ENCODE results near the gene GALNTL6. TPM values are rescaled to one million over a fixed set of nuclear protein-coding genes. Genes with fewer than 3 reads are reported as not detected.

GALNTL6 gene
- total and polyA plus RNA-seq, 2 donors (not counting 1 experiment from before 2014, with no cell fraction given): 0.99 to 1.1 TPM

DNA sequence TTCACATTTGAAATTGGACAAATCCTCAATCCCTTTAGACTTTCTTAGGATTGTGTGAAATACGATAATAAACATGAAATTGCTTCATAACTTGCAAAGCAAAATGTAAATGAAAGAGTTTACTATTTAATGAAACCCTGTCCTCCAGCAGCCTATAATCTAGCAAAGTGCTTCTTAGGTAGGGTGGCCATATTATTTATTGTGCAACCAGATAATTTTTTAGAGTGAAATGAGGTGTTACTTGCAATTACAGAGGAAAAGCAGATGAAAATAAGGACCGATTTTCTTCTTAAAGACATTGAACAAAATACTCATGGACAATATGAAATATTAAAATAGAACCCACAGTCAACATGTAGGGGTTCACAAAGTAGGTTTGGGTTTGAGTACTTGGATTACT is 1239.2 kb downstream of the GALNTL6 start:
- ChIA-PET POLR2A (no interaction called here), CTCF (no interaction called here)
- peaks cover 15% of the 10 kb centered on the region for H3K27me3 Mint-ChIP-seq
- Histone ChIP-seq H4K20me1 (ENCODE audit: control insufficient read depth, insufficient read depth, low read length, poor library complexity, severe bottlenecking) (no peaks in the 10 kb centered on the region), H3K9ac (ENCODE audit: low read length) (no peak overlapping the region), H2AFZ (ENCODE audit: insufficient read depth, low read depth, low read length, poor library complexity, severe bottlenecking) (no peak overlapping the region), H3K9me3 (ENCODE audit: control extremely low read depth in 1 of 3, control insufficient read depth in 2 of 3, insufficient read depth in 1 of 3, low read length in 2 of 3) (no peaks in the 10 kb centered on the region), H3K36me3 (replicated peaks in 1 of 2; ENCODE audit: control extremely low read depth in 1 of 2, control insufficient read depth in 1 of 2, extremely low read depth in 1 of 2, insufficient read depth in 2 of 2, low read length in 1 of 2) (no peaks in the 10 kb centered on the region), H3K27me3 (replicated peaks in 1 of 4; ENCODE audit: control extremely low read depth in 1 of 4, control insufficient read depth in 3 of 4, insufficient read depth in 4 of 4, low read length in 3 of 4) (no peaks in the 10 kb centered on the region), H3K4me3 (ENCODE audit: control extremely low read depth in 1 of 5, extremely low read depth in 1 of 5, insufficient read depth in 1 of 5, low read depth in 2 of 5, low read length in 4 of 5) (no peak overlapping the region), H3K27ac (ENCODE audit: low read length in 2 of 2) (no peak overlapping the region), H3K4me2 (replicated peaks; ENCODE audit: low read depth, low read length, poor library complexity, severe bottlenecking) (no peak overlapping the region), H3K79me2 (ENCODE audit: control insufficient read depth, insufficient read depth, low read length) (no peaks in the 10 kb centered on the region), H3K4me1 (ENCODE audit: control insufficient read depth in 2 of 2, insufficient read depth in 2 of 2, low read length in 2 of 2) (no peaks in the 10 kb centered on the region)
- no peak overlapping the region for H3K4me3 Mint-ChIP-seq
- no peaks in the 10 kb centered on the region for H3K9me3 Mint-ChIP-seq (ENCODE audit: insufficient read depth)
- H3K4me1 Mint-ChIP-seq: no peaks in the 10 kb centered on the region
- no peak for DNase-seq
- TF ChIP-seq, protein P1, sequence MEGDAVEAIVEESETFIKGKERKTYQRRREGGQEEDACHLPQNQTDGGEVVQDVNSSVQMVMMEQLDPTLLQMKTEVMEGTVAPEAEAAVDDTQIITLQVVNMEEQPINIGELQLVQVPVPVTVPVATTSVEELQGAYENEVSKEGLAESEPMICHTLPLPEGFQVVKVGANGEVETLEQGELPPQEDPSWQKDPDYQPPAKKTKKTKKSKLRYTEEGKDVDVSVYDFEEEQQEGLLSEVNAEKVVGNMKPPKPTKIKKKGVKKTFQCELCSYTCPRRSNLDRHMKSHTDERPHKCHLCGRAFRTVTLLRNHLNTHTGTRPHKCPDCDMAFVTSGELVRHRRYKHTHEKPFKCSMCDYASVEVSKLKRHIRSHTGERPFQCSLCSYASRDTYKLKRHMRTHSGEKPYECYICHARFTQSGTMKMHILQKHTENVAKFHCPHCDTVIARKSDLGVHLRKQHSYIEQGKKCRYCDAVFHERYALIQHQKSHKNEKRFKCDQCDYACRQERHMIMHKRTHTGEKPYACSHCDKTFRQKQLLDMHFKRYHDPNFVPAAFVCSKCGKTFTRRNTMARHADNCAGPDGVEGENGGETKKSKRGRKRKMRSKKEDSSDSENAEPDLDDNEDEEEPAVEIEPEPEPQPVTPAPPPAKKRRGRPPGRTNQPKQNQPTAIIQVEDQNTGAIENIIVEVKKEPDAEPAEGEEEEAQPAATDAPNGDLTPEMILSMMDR (IDR thresholded peaks at IDR 0.05): no peak
- no peak for TF ChIP-seq EZH2 (IDR thresholded peaks at IDR 0.05; ENCODE audit: borderline replicate concordance, insufficient read depth, low read depth, low read length, poor library complexity, severe bottlenecking)
- no peak overlapping the region for H3K27ac Mint-ChIP-seq
- no CpG with 5 or more reads among the region's 2 CpGs for WGBS (ENCODE audit: insufficient coverage)
- ATAC-seq (ENCODE audit: low read depth): no peak
- intact Hi-C loops (cut with micrococcal nuclease): no loop called here

DNA sequence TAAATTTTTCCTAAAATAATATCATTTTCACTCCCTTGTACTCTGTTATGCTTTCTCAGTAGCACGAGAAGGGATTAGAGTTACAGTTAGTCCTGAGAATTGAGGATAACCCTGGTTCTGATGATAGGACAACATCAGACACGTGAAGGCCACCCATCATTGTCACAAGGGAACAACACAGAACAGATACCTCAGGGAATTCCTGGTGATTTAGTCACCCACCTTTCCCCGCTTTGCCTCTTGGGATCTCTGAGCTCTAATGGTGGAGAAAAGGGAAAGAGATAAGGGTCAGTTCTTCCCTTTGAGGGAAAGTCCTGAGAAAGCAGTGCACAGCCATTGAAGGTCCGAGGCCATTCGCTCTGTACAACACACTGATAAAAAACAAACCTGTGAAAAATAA is 1243.1 kb downstream of the GALNTL6 start:
- no CpG with 5 or more reads among the region's 5 CpGs for WGBS (ENCODE audit: insufficient coverage)

More for the DNA sequence above, 1243.1 kb downstream of the GALNTL6 start:
- ChIA-PET POLR2A (no interaction called here), CTCF (no interaction called here)
- no peaks in the 10 kb centered on the region for H3K9me3 ChIP-seq (ENCODE audit: control extremely low read depth in 1 of 3, control insufficient read depth in 2 of 3, insufficient read depth in 1 of 3, low read length in 2 of 3)
- DNase-seq (no peak), ATAC-seq (ENCODE audit: low read depth) (no peak)
- H3K79me2 ChIP-seq (ENCODE audit: control insufficient read depth, insufficient read depth, low read length): no peaks in the 10 kb centered on the region
- intact Hi-C loops (cut with micrococcal nuclease): no loop called here
- no peaks in the 10 kb centered on the region for H4K20me1 ChIP-seq (ENCODE audit: control insufficient read depth, insufficient read depth, low read length, poor library complexity, severe bottlenecking)
- Mint-ChIP-seq H3K4me3 (no peak overlapping the region), H3K27ac (no peak overlapping the region), H3K9me3 (ENCODE audit: insufficient read depth) (no peaks in the 10 kb centered on the region), H3K27me3 (peaks cover 11% of the 10 kb centered on the region), H3K4me1 (no peaks in the 10 kb centered on the region)
- no peaks in the 10 kb centered on the region for H3K4me1 ChIP-seq (ENCODE audit: control insufficient read depth in 2 of 2, insufficient read depth in 2 of 2, low read length in 2 of 2)
- no peak overlapping the region for H2AFZ ChIP-seq (ENCODE audit: insufficient read depth, low read depth, low read length, poor library complexity, severe bottlenecking)
- no peak for TF ChIP-seq EZH2 (IDR thresholded peaks at IDR 0.05; ENCODE audit: borderline replicate concordance, insufficient read depth, low read depth, low read length, poor library complexity, severe bottlenecking)
- TF ChIP-seq, protein P1 (IDR thresholded peaks at IDR 0.05): no peak
- H3K27ac ChIP-seq (ENCODE audit: low read length in 2 of 2): no peak overlapping the region
- H3K36me3 ChIP-seq (replicated peaks in 1 of 2; ENCODE audit: control extremely low read depth in 1 of 2, control insufficient read depth in 1 of 2, extremely low read depth in 1 of 2, insufficient read depth in 2 of 2, low read length in 1 of 2): no peaks in the 10 kb centered on the region
- no peak overlapping the region for H3K9ac ChIP-seq (ENCODE audit: low read length)
- no peak overlapping the region for H3K4me2 ChIP-seq (replicated peaks; ENCODE audit: low read depth, low read length, poor library complexity, severe bottlenecking)
- no peak overlapping the region for H3K4me3 ChIP-seq (ENCODE audit: control extremely low read depth in 1 of 5, extremely low read depth in 1 of 5, insufficient read depth in 1 of 5, low read depth in 2 of 5, low read length in 4 of 5)
- H3K27me3 ChIP-seq (replicated peaks in 1 of 4; ENCODE audit: control extremely low read depth in 1 of 4, control insufficient read depth in 3 of 4, insufficient read depth in 4 of 4, low read length in 3 of 4): no peaks in the 10 kb centered on the region
